ENCODE data around the gene BTN2A1. TPM values are rescaled to one million over a fixed set of nuclear protein-coding genes. Genes with fewer than 3 reads are reported as not detected.

BTN2A1 gene
- total and polyA plus RNA-seq, 9 of the 15 experiments (the other 6 are each of a cell fraction or from before 2014, with no cell fraction given) = 6.7 to 22.1 (median 16.4) TPM

- no peaks in the 10 kb centered on the region for H3K9me3 ChIP-seq (replicated peaks; ENCODE audit: control insufficient read depth, insufficient read depth, low read depth, low read length)
- no peak for ATAC-seq
- no peaks in the 10 kb centered on the region for H4K20me1 ChIP-seq (replicated peaks; ENCODE audit: control insufficient read depth, insufficient read depth, low read length)
- no peak for DNase-seq (ENCODE audit: extremely low read depth in 1 of 4, low spot score in 3 of 4)
- ChIA-PET POLR2A (interaction anchor here (0.6 to 0.9 kb wide), 2 partner anchors 48 to 106 kb away, joined by 3 read pairs; no protein-coding TSS in a partner anchor), CTCF (ENCODE audit: low intra/inter-chr PET ratio) (no interaction called here)
- H3K4me3 ChIP-seq = no peak overlapping the region
- peaks cover 0 to 13% of the 10 kb centered on the region in 2 experiments; a peak in 3 of 5 replicates for H3K4me1 ChIP-seq (replicated peaks in 1 of 2; ENCODE audit: control insufficient read depth in 2 of 2, insufficient read depth in 2 of 2, low read length in 2 of 2)
- TF ChIP-seq SP1 (CRISPR knock-in tag; IDR thresholded peaks at IDR 0.05) (no peak), ZNF589 (CRISPR knock-in tag; IDR thresholded peaks at IDR 0.05; ENCODE audit: low read depth) (no peak), CREB1 (IDR thresholded peaks at IDR 0.05) (no peak), CREB1 (CRISPR knock-in tag; IDR thresholded peaks at IDR 0.05) (no peak)
- TF ChIP-seq, protein P1, sequence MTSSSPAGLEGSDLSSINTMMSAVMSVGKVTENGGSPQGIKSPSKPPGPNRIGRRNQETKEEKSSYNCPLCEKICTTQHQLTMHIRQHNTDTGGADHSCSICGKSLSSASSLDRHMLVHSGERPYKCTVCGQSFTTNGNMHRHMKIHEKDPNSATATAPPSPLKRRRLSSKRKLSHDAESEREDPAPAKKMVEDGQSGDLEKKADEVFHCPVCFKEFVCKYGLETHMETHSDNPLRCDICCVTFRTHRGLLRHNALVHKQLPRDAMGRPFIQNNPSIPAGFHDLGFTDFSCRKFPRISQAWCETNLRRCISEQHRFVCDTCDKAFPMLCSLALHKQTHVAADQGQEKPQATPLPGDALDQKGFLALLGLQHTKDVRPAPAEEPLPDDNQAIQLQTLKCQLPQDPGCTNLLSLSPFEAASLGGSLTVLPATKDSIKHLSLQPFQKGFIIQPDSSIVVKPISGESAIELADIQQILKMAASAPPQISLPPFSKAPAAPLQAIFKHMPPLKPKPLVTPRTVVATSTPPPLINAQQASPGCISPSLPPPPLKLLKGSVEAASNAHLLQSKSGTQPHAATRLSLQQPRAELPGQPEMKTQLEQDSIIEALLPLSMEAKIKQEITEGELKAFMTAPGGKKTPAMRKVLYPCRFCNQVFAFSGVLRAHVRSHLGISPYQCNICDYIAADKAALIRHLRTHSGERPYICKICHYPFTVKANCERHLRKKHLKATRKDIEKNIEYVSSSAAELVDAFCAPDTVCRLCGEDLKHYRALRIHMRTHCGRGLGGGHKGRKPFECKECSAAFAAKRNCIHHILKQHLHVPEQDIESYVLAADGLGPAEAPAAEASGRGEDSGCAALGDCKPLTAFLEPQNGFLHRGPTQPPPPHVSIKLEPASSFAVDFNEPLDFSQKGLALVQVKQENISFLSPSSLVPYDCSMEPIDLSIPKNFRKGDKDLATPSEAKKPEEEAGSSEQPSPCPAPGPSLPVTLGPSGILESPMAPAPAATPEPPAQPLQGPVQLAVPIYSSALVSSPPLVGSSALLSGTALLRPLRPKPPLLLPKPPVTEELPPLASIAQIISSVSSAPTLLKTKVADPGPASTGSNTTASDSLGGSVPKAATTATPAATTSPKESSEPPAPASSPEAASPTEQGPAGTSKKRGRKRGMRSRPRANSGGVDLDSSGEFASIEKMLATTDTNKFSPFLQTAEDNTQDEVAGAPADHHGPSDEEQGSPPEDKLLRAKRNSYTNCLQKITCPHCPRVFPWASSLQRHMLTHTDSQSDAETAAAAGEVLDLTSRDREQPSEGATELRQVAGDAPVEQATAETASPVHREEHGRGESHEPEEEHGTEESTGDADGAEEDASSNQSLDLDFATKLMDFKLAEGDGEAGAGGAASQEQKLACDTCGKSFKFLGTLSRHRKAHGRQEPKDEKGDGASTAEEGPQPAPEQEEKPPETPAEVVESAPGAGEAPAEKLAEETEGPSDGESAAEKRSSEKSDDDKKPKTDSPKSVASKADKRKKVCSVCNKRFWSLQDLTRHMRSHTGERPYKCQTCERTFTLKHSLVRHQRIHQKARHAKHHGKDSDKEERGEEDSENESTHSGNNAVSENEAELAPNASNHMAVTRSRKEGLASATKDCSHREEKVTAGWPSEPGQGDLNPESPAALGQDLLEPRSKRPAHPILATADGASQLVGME (CRISPR knock-in tag; IDR thresholded peaks at IDR 0.05) = no peak
- TF ChIP-seq, protein P2, sequence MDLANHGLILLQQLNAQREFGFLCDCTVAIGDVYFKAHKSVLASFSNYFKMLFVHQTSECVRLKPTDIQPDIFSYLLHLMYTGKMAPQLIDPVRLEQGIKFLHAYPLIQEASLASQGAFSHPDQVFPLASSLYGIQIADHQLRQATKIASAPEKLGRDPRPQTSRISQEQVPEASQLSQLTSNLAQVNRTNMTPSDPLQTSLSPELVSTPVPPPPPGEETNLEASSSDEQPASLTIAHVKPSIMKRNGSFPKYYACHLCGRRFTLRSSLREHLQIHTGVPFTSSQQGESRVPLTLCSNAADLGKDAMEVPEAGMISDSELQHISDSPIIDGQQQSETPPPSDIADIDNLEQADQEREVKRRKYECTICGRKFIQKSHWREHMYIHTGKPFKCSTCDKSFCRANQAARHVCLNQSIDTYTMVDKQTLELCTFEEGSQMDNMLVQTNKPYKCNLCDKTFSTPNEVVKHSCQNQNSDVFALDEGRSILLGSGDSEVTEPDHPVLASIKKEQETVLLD (IDR thresholded peaks at IDR 0.05) = no peak
- H3K9me1 ChIP-seq (ENCODE audit: control insufficient read depth, insufficient read depth, low read length) = no peaks in the 10 kb centered on the region
- H3K36me3 ChIP-seq (ENCODE audit: control insufficient read depth, insufficient read depth, low read length) = peaks cover 11% of the 10 kb centered on the region; the same call in 1 of the 3 replicates
- H2AFZ ChIP-seq (ENCODE audit: low read depth, low read length) = no peak overlapping the region
- no peak overlapping the region for H3K27ac ChIP-seq (ENCODE audit: extremely low read depth, low read depth, low read length)
- no peaks in the 10 kb centered on the region for H3K79me2 ChIP-seq (ENCODE audit: control insufficient read depth, insufficient read depth, low read length)
- BruUV-seq (replicated peaks) = no TSS peak
- no peak overlapping the region for H3K4me2 ChIP-seq (ENCODE audit: insufficient read depth, low read length)
- no peak for FAIRE-seq
- intact Hi-C loops (cut with micrococcal nuclease) = no loop called here
- no peak overlapping the region for H3K9ac ChIP-seq (ENCODE audit: insufficient read depth in 1 of 2, low read depth in 2 of 2, low read length in 2 of 2)
- in situ Hi-C loops (cut with MboI) = no loop called here
- 58% methylated on average over 5 of the region's 5 CpGs for WGBS (ENCODE audit: insufficient coverage, low coverage, missing lambda C conversion rate)
- no peaks in the 10 kb centered on the region for H3K27me3 ChIP-seq (ENCODE audit: control insufficient read depth in 2 of 2, insufficient read depth in 2 of 2, low read length in 2 of 2)
Observed at GRCh38 chr6:26432627-26433201, 25.0 kb upstream of the BTN2A1 start.
